ENCODE results near the gene ARHGEF6.

The ARHGEF6 gene

GRCh38 chrX:136752346-136752745, 28.4 kb downstream of the ARHGEF6 start:
- no peak for TF ChIP-seq MYC (IDR thresholded peaks at IDR 0.05; ENCODE audit: low read depth, low read length)
- TF ChIP-seq MAX (IDR thresholded peaks at IDR 0.05; ENCODE audit: low read depth, low read length): no peak
- TF ChIP-seq POLR2A (IDR thresholded peaks at IDR 0.05; ENCODE audit: extremely low read depth, insufficient read length): no peak
- no peak for TF ChIP-seq CTCF (IDR thresholded peaks at IDR 0.05; ENCODE audit: low read depth, low read length)

GRCh38 chrX:136750364-136750763, 30.4 kb downstream of the ARHGEF6 start:
- DNase-seq (ENCODE audit: low read depth): no peak
- H3K4me3 ChIP-seq (ENCODE audit: low read depth, low read length): no peak overlapping the region
- TF ChIP-seq POLR2A (IDR thresholded peaks at IDR 0.05; ENCODE audit: extremely low read depth, insufficient read length): no peak
- no peak for TF ChIP-seq MAX (IDR thresholded peaks at IDR 0.05; ENCODE audit: low read depth, low read length)
- no peak for TF ChIP-seq CTCF (IDR thresholded peaks at IDR 0.05; ENCODE audit: low read depth, low read length)
- TF ChIP-seq MYC (IDR thresholded peaks at IDR 0.05; ENCODE audit: low read depth, low read length): no peak

More at GRCh38 chrX:136752346-136752745, 28.4 kb downstream of the ARHGEF6 start:
- no peak for DNase-seq (ENCODE audit: low read depth)
- H3K4me3 ChIP-seq (ENCODE audit: low read depth, low read length): no peak overlapping the region

- peak; percentile 63 for DNase-seq (ENCODE audit: low read depth)
- 0 out of 2 replicates have a peak, but pooled peaks have one; percentile 16 for TF ChIP-seq MAX (IDR thresholded peaks at IDR 0.05; ENCODE audit: low read depth, low read length)
- no peak for TF ChIP-seq MYC (IDR thresholded peaks at IDR 0.05; ENCODE audit: low read depth, low read length)
- H3K4me3 ChIP-seq (ENCODE audit: low read depth, low read length): peak overlapping the region; percentile 2
Measured at GRCh38 chrX:136747003-136747986, 33.4 kb downstream of the ARHGEF6 start.

GRCh38 chrX:136745215-136746173, 35.2 kb downstream of the ARHGEF6 start:
- H3K4me3 ChIP-seq (ENCODE audit: low read depth, low read length): no peak overlapping the region
- TF ChIP-seq MYC (IDR thresholded peaks at IDR 0.05; ENCODE audit: low read depth, low read length): no peak
- no peak for TF ChIP-seq CTCF (IDR thresholded peaks at IDR 0.05; ENCODE audit: low read depth, low read length)
- TF ChIP-seq POLR2A (IDR thresholded peaks at IDR 0.05; ENCODE audit: extremely low read depth, insufficient read length): no peak
- peak; percentile 47 for TF ChIP-seq MAX (IDR thresholded peaks at IDR 0.05; ENCODE audit: low read depth, low read length)
- DNase-seq (ENCODE audit: low read depth): peak; percentile 72

- no peak overlapping the region for H3K4me3 ChIP-seq (ENCODE audit: low read depth, low read length)
- TF ChIP-seq MYC (IDR thresholded peaks at IDR 0.05; ENCODE audit: low read depth, low read length) (peak; percentile 53; the same call in 1 of the 2 replicates), MAX (IDR thresholded peaks at IDR 0.05; ENCODE audit: low read depth, low read length) (peak; percentile 66), POLR2A (IDR thresholded peaks at IDR 0.05; ENCODE audit: extremely low read depth, insufficient read length) (no peak)
- peak; percentile 40 for DNase-seq (ENCODE audit: low read depth)
Measured at GRCh38 chrX:136742721-136743379, 37.9 kb downstream of the ARHGEF6 start.
